SK-N-SH (cell line): ENCODE results near the gene CACNA2D3. TPM values are rescaled to one million over a fixed set of nuclear protein-coding genes. Genes with fewer than 3 reads are reported as not detected.

Experiments
- CTCF ChIA-PET: fragments of 300-600, 350-600 bp; formaldehyde crosslinking; extraction: SDS; loops from one replicate; lab custom pipeline; 2021; lab: Yijun Ruan, JAX
- POLR2A ChIA-PET: fragments of 350-600 bp; sonication (Branson Sonifier 250); formaldehyde crosslinking; extraction: SDS; loops from one replicate; lab custom pipeline; 2020; ENCODE audit warnings: antibody characterized with exemption, inconsistent platforms; lab: Yijun Ruan, JAX
- DNase-seq: peaks from one replicate; pipeline ENCODE4 v3.0.0; 2012
- H2AFZ ChIP-seq: fragments of 200-600 bp; sonication (generic); 2 replicates; pipeline ENCODE4 v1.8.1; 2016; ENCODE audit warnings: antibody characterized with exemption, mild to moderate bottlenecking, low read depth
- H3F3A ChIP-seq: fragments of 200-600 bp; sonication (generic); replicated peaks from 2 replicates; pipeline ENCODE3; 2016; ENCODE audit warnings: antibody characterized with exemption, mild to moderate bottlenecking; ENCODE audit not compliant: insufficient read depth
- H3K27ac ChIP-seq, 2 experiments: fragments of 200-500 bp in 1 of 2; fragments of 200-600 bp in 1 of 2; sonication (Bioruptor generic) in 1 of 2; sonication (generic), shearing (Covaris generic) in 1 of 2; 2 replicates each; pipeline versions ENCODE4 v1.5.1 to v1.6.1; 2014 to 2016; ENCODE audit warnings: low read depth in 2 of 2, inconsistent platforms in 1 of 2, low read length in 1 of 2, mild to moderate bottlenecking in 1 of 2, mixed read lengths in 1 of 2
- H3K27me3 ChIP-seq: fragments of 200-600 bp; sonication (generic), shearing (Covaris generic); 2 replicates; pipeline ENCODE4 v1.6.1; 2016; ENCODE audit warnings: mixed run types; ENCODE audit not compliant: insufficient read depth
- H3K36me3 ChIP-seq, 2 experiments: fragments of 200-500 bp in 1 of 2; fragments of 200-600 bp in 1 of 2; sonication (Bioruptor generic) in 1 of 2; sonication (generic) in 1 of 2; replicated peaks in 1 of 2; 2 replicates each; pipeline versions ENCODE3 to v1.5.1; 2014 to 2016; ENCODE audit warnings: low read length in 1 of 2, mild to moderate bottlenecking in 1 of 2; ENCODE audit not compliant: insufficient read depth in 2 of 2, control insufficient read depth in 1 of 2
- H3K4me1 ChIP-seq, 2 experiments: fragments of 200-500 bp in 1 of 2; fragments of 200-600 bp in 1 of 2; sonication (Bioruptor generic) in 1 of 2; sonication (generic), shearing (Covaris generic) in 1 of 2; 2 replicates each; pipeline versions ENCODE4 v1.5.1 to v1.6.1; 2014 to 2016; ENCODE audit warnings: low read depth in 1 of 2, low read length in 1 of 2, mixed run types in 1 of 2; ENCODE audit not compliant: insufficient read depth in 2 of 2, control insufficient read depth in 1 of 2
- H3K4me2 ChIP-seq: fragments of 200-600 bp; sonication (generic), shearing (Covaris generic); 2 replicates; pipeline ENCODE4 v1.6.1; 2017; ENCODE audit warnings: mixed run types
- H3K4me3 ChIP-seq, 2 experiments: fragments of 200-500 bp in 1 of 2; fragments of 200-600 bp in 1 of 2; sonication (Bioruptor generic) in 1 of 2; sonication (generic), shearing (Covaris generic) in 1 of 2; 2 replicates each; pipeline versions ENCODE4 v1.5.1 to v1.8.1; 2014 to 2016; ENCODE audit warnings: low read depth in 2 of 2, inconsistent platforms in 1 of 2, low read length in 1 of 2, mild to moderate bottlenecking in 1 of 2, mixed read lengths in 1 of 2, moderate library complexity in 1 of 2
- H3K79me2 ChIP-seq: fragments of 200-600 bp; sonication (generic); 2 replicates; pipeline ENCODE4 v1.8.1; 2017; ENCODE audit warnings: mild to moderate bottlenecking; ENCODE audit not compliant: insufficient read depth
- H3K9ac ChIP-seq: fragments of 200-600 bp; sonication (generic); 2 replicates; pipeline ENCODE4 v1.6.1; 2017; ENCODE audit warnings: mixed run types
- H3K9me2 ChIP-seq: fragments of 200-600 bp; sonication (generic); 2 replicates; pipeline ENCODE4 v1.6.1; 2017; ENCODE audit warnings: mixed run types
- H3K9me3 ChIP-seq: fragments of 200-600 bp; sonication (generic); 2 replicates; pipeline ENCODE4 v1.6.1; 2017; ENCODE audit warnings: mixed run types, mild to moderate bottlenecking, moderate library complexity
- H4K20me1 ChIP-seq: fragments of 200-600 bp; sonication (generic); 2 replicates; pipeline ENCODE4 v1.6.1; 2017; ENCODE audit warnings: mild to moderate bottlenecking, mixed run types; ENCODE audit not compliant: insufficient read depth
- MXI1 ChIP-seq: IDR thresholded peaks from 2 replicates; pipeline ENCODE4 v1.6.1; 2012; ENCODE audit warnings: mild to moderate bottlenecking, low read depth, low read length, improper control_type of control experiment
- SIN3A ChIP-seq: IDR thresholded peaks from 2 replicates; pipeline ENCODE4 v1.6.1; 2012; ENCODE audit warnings: low read depth, mild to moderate bottlenecking, low read length, moderate library complexity, borderline replicate concordance
- SMC3 ChIP-seq: IDR thresholded peaks from 2 replicates; pipeline ENCODE4 v1.6.1; 2012; ENCODE audit warnings: low read depth, low read length, improper control_type of control experiment
- TEAD4 ChIP-seq: IDR thresholded peaks from 2 replicates; pipeline ENCODE4 v1.4.0; 2012; ENCODE audit warnings: mild to moderate bottlenecking, borderline replicate concordance; ENCODE audit not compliant: insufficient read depth
- USF2 ChIP-seq: fragments of 150-350 bp; IDR thresholded peaks from 2 replicates; pipeline ENCODE4 v1.6.1; 2017; ENCODE audit warnings: antibody characterized with exemption, low read length, low read depth, borderline replicate concordance
- WGBS: methylation state at CpG from one replicate; pipeline ENCODE4 v1.1.6; 2017; ENCODE audit warnings: low lambda C conversion rate; 5-methylcytosine and 5-hydroxymethylcytosine counted together
- polyA plus RNA-seq, 3 experiments: library from polyadenylated mRNA; depleted of rRNA; stranded (reverse); fragments of >200 nt; gene quantifications; 2 replicates each; pipeline ENCODE4 v1.2.3, GENCODE V29; 2012
- TF ChIP-seq, protein P1 (sequence below): IDR thresholded peaks from 2 replicates; pipeline ENCODE4 v1.4.0; 2012; ENCODE audit warnings: low read depth, borderline replicate concordance
- TF ChIP-seq, protein P2 (sequence below): fragments of 150-350 bp; IDR thresholded peaks from 2 replicates; pipeline ENCODE4 v1.6.1; 2016; ENCODE audit warnings: mild to moderate bottlenecking, low read depth, low read length

The CACNA2D3 gene
- polyA plus RNA-seq, 1 of the 3 experiments (the other 2 are of a cell fraction): 0.15 TPM

DNA sequence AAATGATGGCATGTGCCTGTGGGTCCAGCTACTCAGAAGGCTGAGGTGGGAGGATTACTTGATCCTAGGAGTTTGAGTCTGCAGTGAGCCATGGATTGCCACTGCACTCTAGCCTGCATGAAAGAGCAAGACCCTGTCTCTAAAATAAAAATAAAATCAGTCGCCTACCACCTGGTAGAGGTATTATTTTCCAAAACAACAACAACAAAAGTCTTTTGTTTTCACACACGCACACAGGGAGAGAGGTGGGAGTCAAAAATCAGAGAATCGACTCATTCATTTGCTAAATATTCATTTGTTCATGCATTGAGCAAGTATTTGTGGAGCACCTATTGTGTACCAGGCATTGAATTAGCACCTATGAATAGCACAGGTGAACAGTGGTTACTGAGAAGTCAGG is 587.4 kb downstream of the CACNA2D3 start:
- Histone ChIP-seq H4K20me1 (no peaks in the 10 kb centered on the region), H3K4me1 (no peaks in the 10 kb centered on the region), H3K9ac (no peak overlapping the region), H3K27me3 (no peaks in the 10 kb centered on the region), H3K4me3 (no peak overlapping the region), H3K79me2 (no peaks in the 10 kb centered on the region), H3K4me2 (no peak overlapping the region), H3K9me2 (no peaks in the 10 kb centered on the region), H3K36me3 (no peaks in the 10 kb centered on the region), H3K9me3 (no peaks in the 10 kb centered on the region), H3K27ac (no peak overlapping the region), H3F3A (no peaks in the 10 kb centered on the region), H2AFZ (no peak overlapping the region)
- DNase-seq: no peak
- CTCF ChIA-PET: no interaction called here
- POLR2A ChIA-PET: no interaction called here
- WGBS: 23% methylated on average over 3 of the region's 3 CpGs
- no peak for TF ChIP-seq SIN3A

DNA sequence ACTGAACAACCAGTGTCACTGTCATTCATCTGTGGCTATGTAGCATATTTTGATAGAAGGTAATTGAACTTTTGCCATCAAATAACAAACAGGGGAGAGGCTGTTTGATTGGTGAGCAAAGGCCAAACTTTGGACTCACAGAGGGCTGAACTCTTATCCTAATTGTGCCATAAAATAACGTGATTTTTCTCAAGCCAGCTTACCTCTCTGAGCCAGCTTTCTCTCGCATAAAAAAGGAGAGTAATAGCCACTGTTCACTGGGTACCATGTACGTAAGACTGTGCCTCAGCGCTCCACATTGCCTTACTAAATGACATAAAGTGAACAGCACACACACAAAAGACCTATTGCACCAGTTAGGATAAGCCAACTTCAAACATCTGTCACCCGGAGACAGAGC is 588.6 kb downstream of the CACNA2D3 start:
- no peak for DNase-seq
- no peaks in the 10 kb centered on the region for H4K20me1 ChIP-seq
- H3F3A ChIP-seq: no peaks in the 10 kb centered on the region
- H3K9me2 ChIP-seq: no peaks in the 10 kb centered on the region
- CTCF ChIA-PET: no interaction called here
- H3K9ac ChIP-seq: no peak overlapping the region
- H3K4me1 ChIP-seq: no peaks in the 10 kb centered on the region
- no peaks in the 10 kb centered on the region for H3K36me3 ChIP-seq
- no peak overlapping the region for H3K4me3 ChIP-seq
- no peaks in the 10 kb centered on the region for H3K27me3 ChIP-seq
- no peaks in the 10 kb centered on the region for H3K79me2 ChIP-seq
- TF ChIP-seq TEAD4: no peak
- TF ChIP-seq, protein P1, sequence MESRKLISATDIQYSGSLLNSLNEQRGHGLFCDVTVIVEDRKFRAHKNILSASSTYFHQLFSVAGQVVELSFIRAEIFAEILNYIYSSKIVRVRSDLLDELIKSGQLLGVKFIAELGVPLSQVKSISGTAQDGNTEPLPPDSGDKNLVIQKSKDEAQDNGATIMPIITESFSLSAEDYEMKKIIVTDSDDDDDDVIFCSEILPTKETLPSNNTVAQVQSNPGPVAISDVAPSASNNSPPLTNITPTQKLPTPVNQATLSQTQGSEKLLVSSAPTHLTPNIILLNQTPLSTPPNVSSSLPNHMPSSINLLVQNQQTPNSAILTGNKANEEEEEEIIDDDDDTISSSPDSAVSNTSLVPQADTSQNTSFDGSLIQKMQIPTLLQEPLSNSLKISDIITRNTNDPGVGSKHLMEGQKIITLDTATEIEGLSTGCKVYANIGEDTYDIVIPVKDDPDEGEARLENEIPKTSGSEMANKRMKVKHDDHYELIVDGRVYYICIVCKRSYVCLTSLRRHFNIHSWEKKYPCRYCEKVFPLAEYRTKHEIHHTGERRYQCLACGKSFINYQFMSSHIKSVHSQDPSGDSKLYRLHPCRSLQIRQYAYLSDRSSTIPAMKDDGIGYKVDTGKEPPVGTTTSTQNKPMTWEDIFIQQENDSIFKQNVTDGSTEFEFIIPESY: no peak
- TF ChIP-seq SMC3: no peak
- 29% methylated on average over 5 of the region's 5 CpGs for WGBS
- H3K9me3 ChIP-seq: no peaks in the 10 kb centered on the region
- H3K4me2 ChIP-seq: no peak overlapping the region
- no peak overlapping the region for H2AFZ ChIP-seq
- POLR2A ChIA-PET: no interaction called here
- H3K27ac ChIP-seq: no peak overlapping the region

- Histone ChIP-seq H3K9me2 (no peaks in the 10 kb centered on the region), H2AFZ (no peak overlapping the region), H4K20me1 (no peaks in the 10 kb centered on the region), H3K9ac (no peak overlapping the region), H3K4me3 (no peak overlapping the region), H3K4me1 (no peaks in the 10 kb centered on the region), H3K9me3 (no peaks in the 10 kb centered on the region), H3K27ac (no peak overlapping the region), H3K79me2 (no peaks in the 10 kb centered on the region), H3K4me2 (no peak overlapping the region), H3K36me3 (no peaks in the 10 kb centered on the region), H3K27me3 (no peaks in the 10 kb centered on the region), H3F3A (no peaks in the 10 kb centered on the region)
- ChIA-PET CTCF (no interaction called here), POLR2A (no interaction called here)
- whole genome bisulfite sequencing: 29% methylated on average over 5 of the region's 5 CpGs
- TF ChIP-seq USF2: no peak
- TF ChIP-seq, protein P2, sequence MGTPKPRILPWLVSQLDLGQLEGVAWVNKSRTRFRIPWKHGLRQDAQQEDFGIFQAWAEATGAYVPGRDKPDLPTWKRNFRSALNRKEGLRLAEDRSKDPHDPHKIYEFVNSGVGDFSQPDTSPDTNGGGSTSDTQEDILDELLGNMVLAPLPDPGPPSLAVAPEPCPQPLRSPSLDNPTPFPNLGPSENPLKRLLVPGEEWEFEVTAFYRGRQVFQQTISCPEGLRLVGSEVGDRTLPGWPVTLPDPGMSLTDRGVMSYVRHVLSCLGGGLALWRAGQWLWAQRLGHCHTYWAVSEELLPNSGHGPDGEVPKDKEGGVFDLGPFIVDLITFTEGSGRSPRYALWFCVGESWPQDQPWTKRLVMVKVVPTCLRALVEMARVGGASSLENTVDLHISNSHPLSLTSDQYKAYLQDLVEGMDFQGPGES: no peak
- TF ChIP-seq MXI1: no peak
- no peak for DNase-seq
Measured at GRCh38 chr3:54712539-54712938, 590.2 kb downstream of the CACNA2D3 start.
